Renal pelvis (tissue), 4 donors: ENCODE data around the gene EPX. TPM values are rescaled to one million over a fixed set of nuclear protein-coding genes. Genes with fewer than 3 reads are reported as not detected.

Experiments
- DNase-seq: peaks from one replicate; pipeline ENCODE4 v3.0.0-alpha.2; 2013
- polyA plus RNA-seq, 3 donors: library from polyadenylated mRNA; unstranded; fragments of 120-200 nt; gene quantifications; one replicate each; pipeline ENCODE4 v1.2.1, GENCODE V29; 2013; ENCODE audit not compliant: insufficient read length in 3 of 3

EPX gene
- polyA plus RNA-seq, 3 donors = 0.75 to 1.3 (median 0.83) TPM

- DNase-seq = peak; percentile 58
Measured at GRCh38 chr17:58249270-58250133, 57.0 kb downstream of the EPX start.

GRCh38 chr17:58250344-58251011, 58.0 kb downstream of the EPX start:
- no peak for DNase-seq

GRCh38 chr17:58252141-58252540, 59.6 kb downstream of the EPX start:
- DNase-seq = no peak

GRCh38 chr17:58253082-58253481, 60.6 kb downstream of the EPX start:
- no peak for DNase-seq

Other genes with a start within 250 kb of the EPX start
- gene CUEDC1, start 237.3 kb upstream of the EPX start, polyA plus RNA-seq = 10 to 100 TPM; 45.1 to 51.0 (median 46.2) TPM
- 100 to 1,000 TPM in 2 of 3 donors, 10 to 100 TPM in 1; 98.6 to 106 (median 103) TPM for gene VEZF1, start 204.5 kb upstream of the EPX start, polyA plus RNA-seq
- gene SRSF1, start 185.5 kb upstream of the EPX start, polyA plus RNA-seq = 100 to 1,000 TPM; 331 to 382 (median 358) TPM
- 10 to 100 TPM; 75.6 to 84.9 (median 77.8) TPM for gene DYNLL2, start 109.3 kb upstream of the EPX start, polyA plus RNA-seq
- under 1 TPM; 0.03 to 0.04 (median 0.04) TPM for gene OR4D1, start 44.3 kb upstream of the EPX start, polyA plus RNA-seq
- not detected for gene OR4D2, start 25.7 kb upstream of the EPX start, polyA plus RNA-seq
- 10 to 100 TPM; 37.0 to 63.1 (median 55.2) TPM for gene MKS1, start 26.5 kb downstream of the EPX start, polyA plus RNA-seq
- gene LPO, start 45.9 kb downstream of the EPX start, polyA plus RNA-seq = under 1 TPM; 0.04 to 0.13 (median 0.09) TPM
- 1 to 10 TPM; 2.7 to 6.9 (median 6.6) TPM for gene MPO, start 88.2 kb downstream of the EPX start, polyA plus RNA-seq
- 10 to 100 TPM; 44.2 to 77.0 (median 70.8) TPM for gene TSPOAP1, start 136.1 kb downstream of the EPX start, polyA plus RNA-seq
- 100 to 1,000 TPM; 120 to 137 (median 126) TPM for gene SUPT4H1, start 159.5 kb downstream of the EPX start, polyA plus RNA-seq
- gene RNF43, start 224.8 kb downstream of the EPX start, polyA plus RNA-seq = 10 to 100 TPM; 10.7 to 16.9 (median 15.0) TPM